ENCODE measurements around the gene WNT11.

GRCh38 chr11:76251226-76251575 is 44.9 kb upstream of the WNT11 start:
- TF ChIP-seq CTCF (optimal IDR thresholded peaks at IDR 0.05 in 1 of 3, IDR thresholded peaks at IDR 0.05 in 1 of 3, conservative IDR thresholded peaks at IDR 0.05 in 1 of 3; ENCODE audit: extremely low read depth in 1 of 3, insufficient read depth in 2 of 3, low read length in 3 of 3) = no peak
- no peak for TF ChIP-seq EZH2 (IDR thresholded peaks at IDR 0.05; ENCODE audit: low read length)

All from keratinocyte (primary cell).